AG09319 (cell line): Measurements from ENCODE around the gene TMEM178B.

Experiments used
- DNase-seq: peaks from one replicate; pipeline ENCODE4 v3.0.0-alpha.2; 2010; ENCODE audit warnings: low read depth; ENCODE audit errors: extremely low read depth
- CTCF ChIP-seq: IDR thresholded peaks from 2 replicates; pipeline ENCODE4 v1.5.1; 2011; ENCODE audit warnings: low read depth, mild to moderate bottlenecking, inconsistent platforms, low read length, moderate library complexity

The TMEM178B gene

DNA sequence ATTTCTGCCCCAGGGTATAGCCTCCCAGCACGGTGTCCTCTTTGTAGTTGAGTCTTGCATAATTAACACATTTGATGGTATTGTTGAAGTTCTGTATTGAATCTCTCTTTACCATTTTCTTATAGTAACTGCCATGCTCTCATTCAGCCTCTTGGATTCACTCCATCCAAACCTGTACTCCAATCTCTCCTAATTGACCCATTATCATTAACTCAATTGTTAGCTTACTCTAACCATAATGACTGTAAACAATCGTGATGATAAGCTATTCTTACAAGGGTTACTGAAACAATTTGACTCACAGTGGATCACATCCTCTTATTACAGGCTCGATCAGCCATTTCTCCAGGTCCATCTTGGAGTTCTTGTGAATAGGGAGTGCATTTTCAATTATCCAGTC, 285.4 kb downstream of the TMEM178B start:
- no peak for DNase-seq
- no peak for TF ChIP-seq CTCF

DNA sequence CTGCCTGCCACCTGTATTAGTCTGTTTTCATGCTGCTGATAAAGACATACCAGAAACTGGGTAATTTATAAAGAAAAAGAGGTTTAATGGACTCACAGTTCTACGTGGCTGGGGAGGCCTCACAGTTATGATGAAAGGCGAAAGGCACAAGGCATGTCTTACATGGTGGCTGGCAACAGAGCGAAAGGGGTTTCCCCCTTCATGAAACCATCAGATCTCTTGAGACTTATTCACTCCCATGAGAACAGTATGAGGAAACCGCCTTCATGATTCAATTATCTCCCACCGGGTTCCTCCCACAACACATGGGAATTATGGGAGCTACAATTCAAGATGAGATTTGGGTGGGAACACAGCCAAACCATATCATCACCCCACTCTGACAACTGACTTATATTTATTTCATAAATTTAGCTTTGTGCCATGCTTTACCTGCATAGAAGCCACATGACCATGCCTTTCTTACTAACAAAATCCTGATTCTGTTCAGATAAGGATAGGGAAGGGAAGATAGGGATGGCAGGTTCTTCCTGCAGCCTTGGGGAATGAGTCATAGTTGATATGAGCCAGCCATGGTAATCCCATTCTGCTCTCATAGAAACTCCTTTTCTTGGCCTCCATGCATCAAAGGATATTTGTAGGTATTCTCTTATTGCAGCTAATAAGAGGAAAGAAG, 286.0 kb downstream of the TMEM178B start:
- no peak for DNase-seq
- TF ChIP-seq CTCF = no peak

DNA sequence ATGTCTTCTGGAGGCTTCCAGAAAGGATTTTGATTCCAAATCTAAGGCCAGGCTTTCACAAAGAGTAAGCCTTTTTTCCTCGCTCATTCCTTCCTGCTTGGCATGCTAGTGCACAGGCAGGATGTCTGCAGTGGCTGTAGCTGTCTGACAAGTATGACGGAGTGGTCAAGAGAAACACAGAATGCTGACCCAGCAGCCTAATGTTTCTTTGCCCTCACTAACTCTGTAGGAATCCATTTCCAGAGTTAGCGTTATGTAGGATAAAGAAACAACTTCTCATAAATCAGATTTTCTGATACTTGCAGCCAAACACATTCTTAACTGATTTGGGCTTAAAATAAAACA, 286.5 kb downstream of the TMEM178B start:
- DNase-seq = no peak
- TF ChIP-seq CTCF = no peak

- DNase-seq = no peak
- no peak for TF ChIP-seq CTCF
Observed at GRCh38 chr7:141360803-141361202, 286.9 kb downstream of the TMEM178B start.

GRCh38 chr7:141361479-141361878, 287.6 kb downstream of the TMEM178B start:
- no peak for DNase-seq
- no peak for TF ChIP-seq CTCF

DNA sequence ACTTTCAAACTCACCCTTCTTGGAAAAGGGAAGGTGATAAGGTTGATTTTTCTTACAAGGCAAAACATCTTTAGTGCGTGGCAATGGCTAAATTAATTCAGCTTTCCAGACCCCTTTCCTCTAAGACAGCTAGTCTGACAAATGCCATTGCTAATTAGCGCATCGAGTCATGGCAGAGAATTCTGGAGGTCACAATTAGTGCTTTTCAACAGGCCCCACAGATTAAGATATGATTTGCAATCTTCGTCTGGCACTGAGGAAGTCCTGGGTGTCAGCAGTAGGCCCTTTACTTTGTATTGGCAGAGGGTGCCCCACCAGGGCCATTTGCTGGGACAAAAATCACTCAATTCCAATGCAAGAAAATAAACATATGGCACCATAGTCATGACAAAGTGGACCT, 288.1 kb downstream of the TMEM178B start:
- no peak for TF ChIP-seq CTCF
- no peak for DNase-seq

DNA sequence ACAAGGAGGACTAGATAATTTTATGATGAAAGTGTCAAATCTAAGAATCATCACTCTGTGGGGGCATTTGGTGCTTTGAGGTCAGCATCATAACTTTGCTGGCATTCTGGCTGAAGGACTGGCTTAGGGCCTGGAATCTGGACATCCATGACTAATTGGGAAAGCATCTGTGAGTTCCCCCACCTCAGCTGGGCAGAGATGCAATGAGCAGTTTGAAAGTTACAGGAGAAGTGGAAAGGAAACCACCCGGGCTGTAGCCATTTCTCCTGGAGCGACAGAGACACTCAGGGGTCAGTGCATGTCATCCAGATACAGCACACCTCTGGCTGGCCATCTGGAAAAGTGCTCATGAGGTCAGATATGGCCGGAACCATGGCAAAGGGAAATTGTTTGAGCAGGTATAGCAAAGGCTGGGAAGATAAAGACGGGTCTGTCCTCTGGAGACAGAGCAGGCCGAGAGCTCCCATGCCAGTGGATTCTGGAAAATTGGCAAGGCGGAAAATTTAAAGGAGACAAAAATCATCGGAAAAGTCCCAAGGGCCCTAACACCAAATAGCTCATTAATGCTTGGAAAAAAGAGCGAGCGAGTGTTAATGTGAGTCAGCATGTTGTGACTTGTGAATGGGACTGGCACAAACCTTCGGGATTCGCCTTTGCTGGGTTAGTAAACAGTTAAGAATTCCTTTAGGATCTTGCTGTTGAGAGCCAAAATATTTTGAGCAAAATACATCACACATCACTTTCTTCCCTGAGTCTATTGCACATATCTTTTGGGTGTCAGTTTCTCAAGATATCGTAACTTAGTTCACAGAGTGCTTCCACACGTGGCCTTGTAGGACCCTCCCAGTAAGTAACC, 288.9 kb downstream of the TMEM178B start:
- no peak for DNase-seq

More for the DNA sequence above, 288.9 kb downstream of the TMEM178B start:
- no peak for TF ChIP-seq CTCF
